HepG2 (cell line): ENCODE measurements around the gene HABP4. TPM values are rescaled to one million over a fixed set of nuclear protein-coding genes. Genes with fewer than 3 reads are reported as not detected.

Experiments used
- BCL6 ChIP-seq: IDR thresholded peaks from 2 replicates; pipeline ENCODE4 v1.6.1; 2016; ENCODE audit warnings: missing genetic modification reagents, missing compliant biosample characterization
- DPF2 ChIP-seq: sonication (generic); formaldehyde crosslinking; IDR thresholded peaks from 2 replicates; pipeline ENCODE4 v1.4.0; 2020; ENCODE audit warnings: mild to moderate bottlenecking, low read depth, missing genetic modification reagents, borderline replicate concordance
- FOXM1 ChIP-seq: sonication (generic); formaldehyde crosslinking; IDR thresholded peaks from 2 replicates; pipeline ENCODE4 v1.5.0; 2020; ENCODE audit warnings: missing genetic modification reagents
- HES4 ChIP-seq: sonication (generic); formaldehyde crosslinking; IDR thresholded peaks from 2 replicates; pipeline ENCODE4 v1.9.0; 2021; ENCODE audit warnings: mild to moderate bottlenecking, missing genetic modification reagents, borderline replicate concordance
- MED1 ChIP-seq: sonication (generic); formaldehyde crosslinking; IDR thresholded peaks from 2 replicates; pipeline ENCODE4 v1.4.0; 2020; ENCODE audit warnings: missing genetic modification reagents
- MEF2D ChIP-seq: sonication (generic); formaldehyde crosslinking; IDR thresholded peaks from 2 replicates; pipeline ENCODE4 v1.5.1; 2020; ENCODE audit warnings: mild to moderate bottlenecking, missing genetic modification reagents
- NR2F1 ChIP-seq, 2 experiments: fragments of 450-650 bp in 1 of 2; formaldehyde crosslinking in 1 of 2; IDR thresholded peaks; 2 replicates each; pipeline versions ENCODE4 v1.5.0 to v1.6.1; 2016 to 2020; ENCODE audit warnings: mild to moderate bottlenecking in 1 of 2, missing compliant biosample characterization in 1 of 2, missing genetic modification reagents in 1 of 2, moderate library complexity in 1 of 2
- PHF20 ChIP-seq: sonication (generic); formaldehyde crosslinking; IDR thresholded peaks from 2 replicates; pipeline ENCODE4 v1.5.0; 2020; ENCODE audit warnings: mild to moderate bottlenecking, missing genetic modification reagents
- POLR2AphosphoS2 ChIP-seq: IDR thresholded peaks from 2 replicates; pipeline ENCODE4 v1.6.1; 2011; ENCODE audit warnings: low read depth, low read length, improper control_type of control experiment
- PPARG ChIP-seq: conservative IDR thresholded peaks from 2 replicates; pipeline ENCODE4 v1.6.1; 2016; ENCODE audit warnings: missing biosample characterization, missing genetic modification reagents
- SAFB2 ChIP-seq: sonication (generic); formaldehyde crosslinking; IDR thresholded peaks from 2 replicates; pipeline ENCODE4 v1.5.1; 2020; ENCODE audit warnings: missing genetic modification reagents, low read depth, mild to moderate bottlenecking, borderline replicate concordance
- SOX13 ChIP-seq, 3 experiments: fragments of 450-650 bp in 1 of 3; sonication (generic) in 1 of 3; formaldehyde crosslinking in 1 of 3; IDR thresholded peaks in 2 of 3; conservative IDR thresholded peaks in 1 of 3; 2 replicates each; pipeline versions ENCODE4 v1.5.0 to v1.6.1; 2016 to 2020; ENCODE audit warnings: antibody characterized with exemption in 1 of 3, mild to moderate bottlenecking in 1 of 3, missing compliant biosample characterization in 1 of 3, missing genetic modification reagents in 1 of 3, moderate library complexity in 1 of 3
- SUZ12 ChIP-seq: fragments of 150-350 bp; IDR thresholded peaks from 2 replicates; pipeline ENCODE4 v1.6.1; 2014; ENCODE audit warnings: low read depth, low read length
- ZBTB7B ChIP-seq: sonication (generic); formaldehyde crosslinking; IDR thresholded peaks from 2 replicates; pipeline ENCODE4 v1.4.0; 2020; ENCODE audit warnings: missing genetic modification reagents
- ZIK1 ChIP-seq: sonication (generic); formaldehyde crosslinking; IDR thresholded peaks from 2 replicates; pipeline ENCODE4 v1.5.0; 2020; ENCODE audit warnings: mild to moderate bottlenecking, low read depth, missing genetic modification reagents, borderline replicate concordance
- ZNF441 ChIP-seq: sonication (generic); formaldehyde crosslinking; IDR thresholded peaks from 2 replicates; pipeline ENCODE4 v1.7.0; 2021; ENCODE audit warnings: missing genetic modification reagents, borderline replicate concordance
- ZNF484 ChIP-seq: sonication (generic); formaldehyde crosslinking; IDR thresholded peaks from 2 replicates; pipeline ENCODE4 v1.5.1; 2020; ENCODE audit warnings: mild to moderate bottlenecking, low read depth, missing genetic modification reagents, borderline replicate concordance
- ZNF607 ChIP-seq: sonication (generic); formaldehyde crosslinking; IDR thresholded peaks from 2 replicates; pipeline ENCODE4 v1.5.1; 2020; ENCODE audit warnings: missing genetic modification reagents, mild to moderate bottlenecking, borderline replicate concordance
- ZNF660 ChIP-seq: sonication (generic); formaldehyde crosslinking; IDR thresholded peaks from 2 replicates; pipeline ENCODE4 v1.5.1; 2020; ENCODE audit warnings: mild to moderate bottlenecking, low read depth, missing genetic modification reagents, borderline replicate concordance
- ZNF790 ChIP-seq: sonication (generic); formaldehyde crosslinking; IDR thresholded peaks from 2 replicates; pipeline ENCODE4 v1.8.0; 2022; ENCODE audit warnings: missing genetic modification reagents, mild to moderate bottlenecking, borderline replicate concordance
- ZNF839 ChIP-seq: sonication (generic); formaldehyde crosslinking; IDR thresholded peaks from 2 replicates; pipeline ENCODE4 v1.4.0; 2020; ENCODE audit warnings: missing genetic modification reagents, mild to moderate bottlenecking, borderline replicate concordance
- polyA plus RNA-seq, 8 experiments: library from polyadenylated mRNA; depleted of rRNA in 3 of 8; stranded (reverse) in 7 of 8; unstranded in 1 of 8; fragments of >200 nt; fragmentation: Illumina TruSeq in 4 of 8; extraction: Trizol in 4 of 8; gene quantifications; 2 replicates each; pipeline versions ENCODE4 v1.2.1 to v1.2.3, GENCODE V29; 2011 to 2016; ENCODE audit warnings: low read depth in 4 of 8, missing spikeins in 1 of 8, mixed read lengths in 1 of 8; ENCODE audit not compliant: insufficient read depth in 1 of 8
- total RNA-seq, 5 experiments: library from RNA; depleted of rRNA; stranded (reverse); fragments of >200 nt; fragmentation: Illumina TruSeq; extraction: Trizol; gene quantifications; 2 replicates each; pipeline ENCODE4 v1.2.3, GENCODE V29; 2016; ENCODE audit warnings: low read depth in 1 of 5
- TF ChIP-seq, protein P1 (sequence below), 2 experiments: fragments of 450-650 bp in 1 of 2; sonication (generic) in 1 of 2; formaldehyde crosslinking; IDR thresholded peaks; 2 replicates each; pipeline versions ENCODE4 v1.5.0 to v1.8.0; 2020 to 2022; ENCODE audit warnings: mild to moderate bottlenecking in 1 of 2, missing genetic modification reagents in 1 of 2
- TF ChIP-seq, protein P2 (sequence below): sonication (generic); formaldehyde crosslinking; IDR thresholded peaks from 2 replicates; pipeline ENCODE4 v1.8.0; 2022; ENCODE audit warnings: mild to moderate bottlenecking, missing genetic modification reagents, moderate library complexity
- TF ChIP-seq, protein P3 (sequence below): sonication (generic); formaldehyde crosslinking; IDR thresholded peaks from 2 replicates; pipeline ENCODE4 v1.4.0; 2020; ENCODE audit warnings: low read depth, missing genetic modification reagents

The HABP4 gene
- total and polyA plus RNA-seq, 2 of the 13 experiments (the other 11 are each of a cell fraction or from before 2014, with no cell fraction given), result 14.3 to 26.6 TPM

DNA sequence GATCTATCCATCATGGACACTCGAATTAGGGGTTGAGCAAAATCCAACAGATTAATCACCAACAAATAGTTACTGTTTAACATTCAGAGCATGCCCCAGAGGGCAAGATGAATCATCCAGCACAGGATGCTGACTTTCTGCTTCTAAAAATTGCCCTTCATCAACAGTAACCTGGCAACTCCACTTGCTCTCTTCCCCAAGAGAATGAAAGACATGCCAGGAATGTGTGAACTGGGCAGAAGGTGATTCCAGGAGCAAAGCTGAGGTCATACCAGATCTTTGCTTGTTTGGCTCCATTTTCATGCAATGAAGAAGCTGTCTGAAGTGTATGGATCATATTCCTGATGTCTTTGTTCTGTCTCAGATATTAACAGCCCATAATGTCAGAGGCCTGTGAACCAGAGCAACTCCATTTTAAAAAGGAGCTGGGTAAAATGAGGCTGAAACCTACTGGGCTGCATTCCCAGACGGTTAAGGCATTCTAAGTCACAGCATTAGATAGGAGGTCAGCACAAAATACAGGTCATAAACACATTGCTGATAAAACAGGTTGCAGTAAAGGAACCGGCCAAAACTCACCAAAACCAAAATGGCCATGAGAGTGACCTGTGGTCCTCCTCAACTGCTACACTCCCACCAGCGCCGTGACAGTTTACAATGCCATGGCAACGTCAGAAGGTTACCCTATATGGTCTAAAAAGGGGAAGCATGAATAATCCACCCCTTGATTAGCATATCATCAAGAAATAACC is 29.3 kb upstream of the HABP4 start (continued):
- TF ChIP-seq, protein P1, sequence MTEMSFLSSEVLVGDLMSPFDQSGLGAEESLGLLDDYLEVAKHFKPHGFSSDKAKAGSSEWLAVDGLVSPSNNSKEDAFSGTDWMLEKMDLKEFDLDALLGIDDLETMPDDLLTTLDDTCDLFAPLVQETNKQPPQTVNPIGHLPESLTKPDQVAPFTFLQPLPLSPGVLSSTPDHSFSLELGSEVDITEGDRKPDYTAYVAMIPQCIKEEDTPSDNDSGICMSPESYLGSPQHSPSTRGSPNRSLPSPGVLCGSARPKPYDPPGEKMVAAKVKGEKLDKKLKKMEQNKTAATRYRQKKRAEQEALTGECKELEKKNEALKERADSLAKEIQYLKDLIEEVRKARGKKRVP (CRISPR knock-in tag; IDR thresholded peaks at IDR 0.05), result peak in 1 of 2 experiments; percentile 65; a peak in 1 of 4 replicates
- TF ChIP-seq, protein P2, sequence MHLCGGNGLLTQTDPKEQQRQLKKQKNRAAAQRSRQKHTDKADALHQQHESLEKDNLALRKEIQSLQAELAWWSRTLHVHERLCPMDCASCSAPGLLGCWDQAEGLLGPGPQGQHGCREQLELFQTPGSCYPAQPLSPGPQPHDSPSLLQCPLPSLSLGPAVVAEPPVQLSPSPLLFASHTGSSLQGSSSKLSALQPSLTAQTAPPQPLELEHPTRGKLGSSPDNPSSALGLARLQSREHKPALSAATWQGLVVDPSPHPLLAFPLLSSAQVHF (CRISPR knock-in tag), result no peak
- TF ChIP-seq ZNF660 (no peak), HES4 (CRISPR knock-in tag) (no peak), BCL6 (peak; percentile 88), ZNF484 (CRISPR knock-in tag) (no peak), SOX13 (IDR thresholded peaks at IDR 0.05) (no peak), SOX13 (CRISPR knock-in tag; conservative IDR thresholded peaks at IDR 0.05 in 1 of 2, IDR thresholded peaks at IDR 0.05 in 1 of 2) (peak in 1 of 2 experiments; percentile 89; a peak in 2 of 4 replicates), SAFB2 (CRISPR knock-in tag) (no peak), ZNF607 (CRISPR knock-in tag) (peak; percentile 47; the same call in 1 of the 2 replicates), POLR2AphosphoS2 (no peak), PHF20 (no peak), ZNF839 (CRISPR knock-in tag) (no peak), NR2F1 (CRISPR knock-in tag; IDR thresholded peaks at IDR 0.05) (peak; percentile 41 to 42; a peak in 2 of 4 replicates), ZNF790 (no peak), ZIK1 (CRISPR knock-in tag) (no peak), PPARG (CRISPR knock-in tag) (peak; percentile 100), SUZ12 (no peak), DPF2 (CRISPR knock-in tag) (peak; percentile 82; the same call in 1 of the 2 replicates), ZBTB7B (CRISPR knock-in tag) (0 out of 2 replicates have a peak, but pooled peaks have one; percentile 30), MED1 (peak; percentile 97), ZNF441 (peak; percentile 63; the same call in 1 of the 2 replicates), FOXM1 (CRISPR knock-in tag) (no peak), MEF2D (CRISPR knock-in tag) (peak; percentile 99)
- TF ChIP-seq, protein P3, sequence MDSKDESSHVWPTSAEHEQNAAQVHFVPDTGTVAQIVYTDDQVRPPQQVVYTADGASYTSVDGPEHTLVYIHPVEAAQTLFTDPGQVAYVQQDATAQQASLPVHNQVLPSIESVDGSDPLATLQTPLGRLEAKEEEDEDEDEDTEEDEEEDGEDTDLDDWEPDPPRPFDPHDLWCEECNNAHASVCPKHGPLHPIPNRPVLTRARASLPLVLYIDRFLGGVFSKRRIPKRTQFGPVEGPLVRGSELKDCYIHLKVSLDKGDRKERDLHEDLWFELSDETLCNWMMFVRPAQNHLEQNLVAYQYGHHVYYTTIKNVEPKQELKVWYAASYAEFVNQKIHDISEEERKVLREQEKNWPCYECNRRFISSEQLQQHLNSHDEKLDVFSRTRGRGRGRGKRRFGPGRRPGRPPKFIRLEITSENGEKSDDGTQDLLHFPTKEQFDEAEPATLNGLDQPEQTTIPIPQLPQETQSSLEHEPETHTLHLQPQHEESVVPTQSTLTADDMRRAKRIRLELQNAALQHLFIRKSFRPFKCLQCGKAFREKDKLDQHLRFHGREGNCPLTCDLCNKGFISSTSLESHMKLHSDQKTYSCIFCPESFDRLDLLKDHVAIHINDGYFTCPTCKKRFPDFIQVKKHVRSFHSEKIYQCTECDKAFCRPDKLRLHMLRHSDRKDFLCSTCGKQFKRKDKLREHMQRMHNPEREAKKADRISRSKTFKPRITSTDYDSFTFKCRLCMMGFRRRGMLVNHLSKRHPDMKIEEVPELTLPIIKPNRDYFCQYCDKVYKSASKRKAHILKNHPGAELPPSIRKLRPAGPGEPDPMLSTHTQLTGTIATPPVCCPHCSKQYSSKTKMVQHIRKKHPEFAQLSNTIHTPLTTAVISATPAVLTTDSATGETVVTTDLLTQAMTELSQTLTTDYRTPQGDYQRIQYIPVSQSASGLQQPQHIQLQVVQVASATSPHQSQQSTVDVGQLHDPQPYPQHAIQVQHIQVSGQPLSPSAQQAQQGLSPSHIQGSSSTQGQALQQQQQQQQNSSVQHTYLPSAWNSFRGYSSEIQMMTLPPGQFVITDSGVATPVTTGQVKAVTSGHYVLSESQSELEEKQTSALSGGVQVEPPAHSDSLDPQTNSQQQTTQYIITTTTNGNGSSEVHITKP (CRISPR knock-in tag), result 0 out of 2 replicates have a peak, but pooled peaks have one; percentile 32
